Renal cortex interstitium (tissue), 11 donors: Measurements from ENCODE around the gene SCAMP2. TPM values are rescaled to one million over a fixed set of nuclear protein-coding genes. Genes with fewer than 3 reads are reported as not detected.

ENCODE experiments used
- DNase-seq, 11 donors: peaks; one replicate each; pipeline ENCODE4 v3.0.0-alpha.2; 2013; ENCODE audit warnings: low read depth in 9 of 11, low spot score in 4 of 11; ENCODE audit errors: extremely low read depth in 1 of 11
- polyA plus RNA-seq, 3 donors: library from polyadenylated mRNA; unstranded; fragments of 120-200 nt; gene quantifications; one replicate each; pipeline ENCODE4 v1.2.1, GENCODE V29; 2013; ENCODE audit not compliant: insufficient read length in 3 of 3

The SCAMP2 gene
- polyA plus RNA-seq, 3 donors, result 69.1 to 71.3 (median 69.7) TPM

- DNase-seq, result no peak
Observed at GRCh38 chr15:74830868-74831267, 42.3 kb downstream of the SCAMP2 start.

- DNase-seq, result no peak
Observed at GRCh38 chr15:74829991-74830390, 43.2 kb downstream of the SCAMP2 start.

DNA sequence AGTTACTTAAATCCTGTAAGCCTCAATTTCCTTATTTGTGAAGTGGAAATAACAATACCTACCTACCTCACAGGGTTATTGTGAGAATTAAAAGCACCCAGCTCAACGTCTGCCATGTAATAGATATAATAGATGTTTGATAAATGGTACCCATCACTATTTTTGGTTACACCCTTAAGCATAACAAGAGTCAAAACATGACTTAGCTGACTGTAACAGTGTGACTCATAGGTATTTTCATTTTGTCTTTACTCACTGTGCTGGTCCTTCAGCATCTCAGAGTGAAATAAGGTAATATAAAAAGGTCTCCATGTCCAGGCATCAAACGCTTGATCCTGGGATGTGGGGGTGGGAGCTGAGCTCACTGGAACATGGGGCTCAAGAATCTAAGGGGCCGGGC is 43.7 kb downstream of the SCAMP2 start:
- DNase-seq, result no peak

DNA sequence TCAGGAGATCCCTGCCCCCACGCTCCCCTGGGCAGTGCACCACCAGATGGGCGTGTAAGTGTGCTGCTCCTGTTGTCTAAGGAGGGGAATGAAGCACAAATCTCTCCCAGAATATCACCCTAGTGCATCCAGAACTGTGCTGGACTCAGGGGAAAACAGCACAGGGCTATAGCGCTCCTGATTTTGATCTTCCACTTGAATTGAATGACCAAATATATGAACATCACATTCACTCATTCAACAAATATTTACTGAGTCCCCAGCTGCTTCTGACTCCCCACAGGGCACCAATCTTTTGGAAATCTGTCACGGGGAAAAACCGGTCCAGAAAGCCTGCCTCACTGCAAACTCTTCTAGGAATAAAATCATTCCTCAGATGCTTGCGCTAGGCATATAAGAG is 44.3 kb downstream of the SCAMP2 start:
- DNase-seq, result no peak

GRCh38 chr15:74827614-74828013 is 45.6 kb downstream of the SCAMP2 start:
- DNase-seq, result no peak

- DNase-seq, result no peak
Observed at GRCh38 chr15:74826921-74827320, 46.2 kb downstream of the SCAMP2 start.

GRCh38 chr15:74826364-74826819 is 46.8 kb downstream of the SCAMP2 start, which contains the start of gene CPLX3:
Gene CPLX3 (plus strand): TSS chr15:74826627. CDS start chr15:74826704, 77 bp downstream.
- DNase-seq, result peak in 4 of 11 donors; percentile 48 to 53 (median 52)

GRCh38 chr15:74825866-74826265 is 47.3 kb downstream of the SCAMP2 start:
- DNase-seq, result peak in 1 of 11 donors; percentile 24

DNA sequence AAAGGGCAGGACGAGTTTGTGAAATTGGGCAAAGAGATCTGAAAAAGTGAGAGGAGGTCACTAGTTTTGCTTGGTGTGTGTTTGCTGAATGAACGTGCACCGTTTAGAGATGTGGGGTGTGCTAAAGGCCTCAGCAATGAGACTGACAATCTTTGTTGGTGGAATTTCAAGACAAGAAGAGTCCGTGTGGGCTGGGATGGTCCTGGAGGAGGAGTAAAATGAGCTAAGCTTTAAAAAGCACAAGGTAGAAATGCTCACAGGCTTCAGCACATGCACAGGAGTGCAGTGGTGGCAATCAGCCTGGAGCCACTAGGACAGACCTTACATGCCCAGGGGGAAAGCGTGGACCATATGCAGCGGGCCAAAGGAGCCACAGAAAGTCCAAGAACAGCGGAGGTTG is 48.2 kb downstream of the SCAMP2 start:
- no peak for DNase-seq

- DNase-seq, result no peak
Observed at GRCh38 chr15:74823324-74823723, 49.8 kb downstream of the SCAMP2 start.

DNA sequence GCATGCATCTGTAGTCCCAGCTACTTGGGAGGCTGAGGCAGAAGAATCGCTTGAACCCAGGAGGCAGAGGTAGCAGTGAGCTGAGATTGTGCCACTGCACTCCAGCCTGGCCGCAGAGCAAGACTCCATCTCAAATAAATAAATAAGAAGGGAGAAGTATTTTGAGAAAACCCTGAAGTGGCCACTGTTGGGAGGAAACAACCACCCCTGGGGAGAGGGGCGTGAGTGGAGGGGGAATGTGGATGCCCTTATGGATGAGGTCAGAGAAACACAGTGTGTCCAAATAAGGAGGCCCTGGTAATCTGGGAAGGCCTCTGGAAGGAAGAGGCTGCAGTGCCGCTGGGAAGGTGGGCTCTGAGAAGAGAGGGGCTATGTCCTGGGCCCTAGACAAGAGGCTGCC is 50.9 kb downstream of the SCAMP2 start:
- no peak for DNase-seq

- no peak for DNase-seq
Observed at GRCh38 chr15:74821790-74822158, 51.4 kb downstream of the SCAMP2 start.

DNA sequence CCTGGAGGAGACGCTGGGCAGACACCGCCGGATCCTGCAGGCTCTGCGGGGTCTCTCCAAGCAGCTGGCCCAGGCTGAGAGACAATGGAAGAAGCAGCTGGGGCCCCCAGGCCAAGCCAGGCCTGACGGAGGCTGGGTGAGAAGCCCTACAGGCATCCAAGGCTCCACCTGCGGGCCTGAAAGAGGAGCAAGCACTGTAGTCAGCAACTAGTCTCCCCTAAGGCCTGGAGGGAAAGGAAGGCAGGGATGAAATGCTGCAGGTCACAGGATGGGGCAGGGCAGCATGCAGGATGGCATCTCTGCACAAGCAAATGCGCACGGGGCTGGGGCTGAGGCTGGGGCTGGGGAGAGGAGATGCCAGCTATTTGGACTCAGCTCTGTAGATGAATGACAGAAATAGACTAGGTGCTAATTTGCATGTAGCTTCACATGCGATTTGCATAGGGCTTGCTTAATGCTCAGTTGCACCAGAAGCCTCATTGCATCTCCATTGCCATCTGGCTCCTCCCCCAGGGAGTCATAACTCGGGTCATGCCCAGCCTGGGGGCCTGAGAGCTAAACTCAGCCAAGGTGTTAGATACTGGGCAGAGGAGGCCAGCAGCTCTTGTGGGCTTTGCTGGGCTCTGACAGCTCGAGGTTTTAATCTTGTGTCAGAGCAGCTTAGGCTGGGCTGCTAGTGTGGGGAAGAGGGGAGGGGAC is 51.9 kb downstream of the SCAMP2 start:
- DNase-seq, result no peak

- DNase-seq, result no peak
Observed at GRCh38 chr15:74820056-74820455, 53.1 kb downstream of the SCAMP2 start.

DNA sequence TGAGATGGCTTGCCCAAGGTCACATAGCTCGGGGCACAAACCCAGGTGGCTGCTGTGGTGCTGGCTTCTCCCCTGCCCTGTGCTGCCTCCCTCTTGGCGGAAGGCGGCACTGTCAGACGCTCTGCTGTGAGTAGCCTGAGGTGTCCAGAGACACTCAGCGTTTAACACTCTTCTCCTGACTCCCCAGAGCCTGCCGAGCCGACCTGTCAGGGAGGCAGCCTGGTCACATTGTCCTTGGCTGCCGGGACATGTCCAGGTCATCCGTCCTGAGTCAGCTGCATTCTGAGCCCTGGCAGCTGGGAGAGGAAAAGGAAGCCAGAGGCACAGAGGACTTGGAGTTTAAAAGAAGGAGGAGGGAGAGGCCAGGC is 55.8 kb downstream of the SCAMP2 start:
- no peak for DNase-seq

- no peak for DNase-seq
Observed at GRCh38 chr15:74816624-74817369, 56.4 kb downstream of the SCAMP2 start.

- DNase-seq, result no peak
Observed at GRCh38 chr15:74815961-74816360, 57.2 kb downstream of the SCAMP2 start.

DNA sequence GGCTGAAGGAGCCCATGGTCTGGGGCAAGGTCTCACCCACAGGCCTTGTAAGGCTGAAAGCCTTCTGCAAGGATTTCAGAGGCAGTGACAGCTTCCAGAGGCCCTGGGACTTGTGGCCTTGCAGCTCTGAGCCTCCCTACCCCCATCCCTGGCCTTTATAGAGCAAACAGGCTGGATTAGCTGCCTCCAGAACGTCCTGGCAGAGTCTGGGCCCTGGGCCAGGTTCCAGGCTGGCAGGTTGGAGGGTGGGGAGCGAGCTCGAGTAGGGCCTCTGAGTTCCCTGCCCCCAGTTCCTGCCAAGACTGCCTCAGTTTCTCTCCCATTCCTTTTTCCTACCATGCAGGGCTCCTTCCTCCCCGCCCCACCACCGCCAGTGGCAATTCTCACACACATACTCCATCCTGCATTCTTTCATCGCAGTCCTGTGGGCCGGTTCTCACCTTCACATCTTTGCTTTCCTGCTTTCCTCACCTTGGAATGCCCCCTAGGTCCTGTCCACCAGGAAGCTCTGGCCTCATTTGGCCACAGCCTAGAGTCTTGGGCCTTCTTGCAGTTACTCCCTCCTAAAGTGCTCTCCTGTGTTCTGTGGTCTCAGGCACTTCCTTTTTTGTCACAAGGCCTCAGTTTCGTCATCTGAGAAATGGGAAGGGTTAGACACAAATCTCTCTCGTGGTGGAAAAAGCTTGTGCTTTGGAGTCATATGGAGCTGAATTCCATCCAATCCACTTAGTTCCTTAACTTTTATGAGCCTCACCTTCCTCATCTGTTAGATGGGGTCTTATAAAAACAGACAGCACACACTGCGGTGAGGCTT is 57.8 kb downstream of the SCAMP2 start:
- DNase-seq, result no peak

- DNase-seq, result no peak
Observed at GRCh38 chr15:74812533-74812932, 60.6 kb downstream of the SCAMP2 start, which contains the start of gene LMAN1L. Gene LMAN1L (plus strand): TSS chr15:74812835. CDS start chr15:74812855, 20 bp downstream.

DNA sequence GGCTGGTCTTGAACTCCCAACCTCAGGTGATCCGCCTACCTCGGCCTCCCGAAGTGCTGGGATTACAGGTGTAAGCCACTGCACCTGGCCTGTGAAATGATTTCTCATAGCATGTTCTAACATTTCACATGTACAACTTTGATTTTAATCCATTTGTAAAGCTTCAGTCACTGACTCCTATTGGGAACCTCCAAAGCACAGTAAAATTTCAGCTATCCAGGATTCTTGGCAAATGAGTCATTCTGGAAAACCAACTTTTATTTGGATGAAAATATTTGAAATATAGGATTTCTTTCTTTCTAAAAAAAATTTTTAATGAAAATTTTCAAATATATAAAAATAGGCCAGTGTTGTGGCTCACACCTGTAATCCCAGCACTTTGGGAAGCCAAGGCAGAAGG is 63.2 kb downstream of the SCAMP2 start:
- DNase-seq, result no peak
